Trophoblast cell (in vitro differentiated cells and primary cell): ENCODE data around the gene ABLIM2.
A peak's percentile ranks its signal among the peaks of the same experiment; 100 is the strongest.

Experiments
- DNase-seq, 2 donors: peaks; one replicate each; pipeline ENCODE4 v3.0.0-alpha.2; 2016
- H2AFZ ChIP-seq: 2 replicates; pipeline ENCODE4 v1.6.1; 2013; ENCODE audit warnings: low read length, moderate library complexity, mild to moderate bottlenecking; ENCODE audit not compliant: insufficient read depth, poor library complexity
- H2AK5ac ChIP-seq: 2 replicates; pipeline ENCODE4 v1.6.1; 2013; ENCODE audit warnings: mild to moderate bottlenecking, low read length
- H2BK120ac ChIP-seq: 2 replicates; pipeline ENCODE4 v1.6.1; 2013; ENCODE audit warnings: low read length, mild to moderate bottlenecking, moderate library complexity; ENCODE audit not compliant: insufficient read depth, poor library complexity
- H2BK12ac ChIP-seq: 2 replicates; pipeline ENCODE4 v1.6.1; 2013; ENCODE audit warnings: mild to moderate bottlenecking, low read length, moderate library complexity
- H2BK5ac ChIP-seq: 2 replicates; pipeline ENCODE4 v1.6.1; 2013; ENCODE audit warnings: low read length, low read depth, moderate library complexity, mild to moderate bottlenecking; ENCODE audit not compliant: poor library complexity
- H3K14ac ChIP-seq: 2 replicates; pipeline ENCODE4 v1.6.1; 2013; ENCODE audit warnings: mild to moderate bottlenecking, low read length
- H3K18ac ChIP-seq: 2 replicates; pipeline ENCODE4 v1.6.1; 2013; ENCODE audit warnings: mild to moderate bottlenecking, low read length
- H3K23ac ChIP-seq: 2 replicates; pipeline ENCODE4 v1.6.1; 2013; ENCODE audit warnings: low read length
- H3K27ac ChIP-seq: 2 replicates; pipeline ENCODE4 v1.5.1; 2013; ENCODE audit warnings: low read depth, mild to moderate bottlenecking, inconsistent platforms, low read length, moderate library complexity
- H3K27me3 ChIP-seq: 2 replicates; pipeline ENCODE4 v1.6.1; 2013; ENCODE audit warnings: inconsistent platforms, mild to moderate bottlenecking, low read length, moderate library complexity; ENCODE audit not compliant: insufficient read depth
- H3K36me3 ChIP-seq, 2 experiments: 1 replicate in 1 of 2; 2 replicates in 1 of 2; pipeline ENCODE4 v1.6.1; 2013; ENCODE audit warnings: low read length in 2 of 2, mild to moderate bottlenecking in 2 of 2, moderate library complexity in 1 of 2; ENCODE audit not compliant: insufficient read depth in 2 of 2, control insufficient read depth in 1 of 2
- H3K4ac ChIP-seq: 2 replicates; pipeline ENCODE4 v1.6.1; 2013; ENCODE audit warnings: low read depth, mild to moderate bottlenecking, low read length, moderate library complexity
- H3K4me1 ChIP-seq, 2 experiments: 1 replicate in 1 of 2; 2 replicates in 1 of 2; pipeline ENCODE4 v1.6.1; 2013; ENCODE audit warnings: low read length in 2 of 2, mild to moderate bottlenecking in 2 of 2, moderate library complexity in 1 of 2; ENCODE audit not compliant: insufficient read depth in 2 of 2, control insufficient read depth in 1 of 2
- H3K4me2 ChIP-seq: 2 replicates; pipeline ENCODE4 v1.6.1; 2013; ENCODE audit warnings: inconsistent platforms, mild to moderate bottlenecking, low read length, moderate library complexity
- H3K4me3 ChIP-seq: 2 replicates; pipeline ENCODE4 v1.5.1; 2013; ENCODE audit warnings: mild to moderate bottlenecking, low read depth, low read length, inconsistent platforms
- H3K79me1 ChIP-seq: one replicate; pipeline ENCODE4 v1.6.1; 2013; ENCODE audit warnings: low read length
- H3K79me2 ChIP-seq: 2 replicates; pipeline ENCODE4 v1.6.1; 2013; ENCODE audit warnings: low read length, mild to moderate bottlenecking; ENCODE audit not compliant: control insufficient read depth, insufficient read depth, poor library complexity
- H3K9ac ChIP-seq: 2 replicates; pipeline ENCODE4 v1.6.1; 2013; ENCODE audit warnings: mild to moderate bottlenecking, low read length
- H3K9me3 ChIP-seq: 2 replicates; pipeline ENCODE4 v1.6.1; 2013; ENCODE audit warnings: low read depth, mild to moderate bottlenecking, control low read depth, inconsistent platforms, low read length; ENCODE audit not compliant: insufficient read depth
- H4K12ac ChIP-seq: 2 replicates; pipeline ENCODE4 v1.6.1; 2013; ENCODE audit warnings: low read depth, mild to moderate bottlenecking, low read length, moderate library complexity
- H4K8ac ChIP-seq: 2 replicates; pipeline ENCODE4 v1.6.1; 2013; ENCODE audit warnings: low read depth, mild to moderate bottlenecking, low read length, moderate library complexity
- H4K91ac ChIP-seq: one replicate; pipeline ENCODE4 v1.6.1; 2013; ENCODE audit warnings: low read depth, mild to moderate bottlenecking, low read length, moderate library complexity
- WGBS: extraction: QIAGEN DNeasy Blood & Tissue Kit; methylation state at CpG from one replicate; pipeline ENCODE4 v1.1.7; 2013; ENCODE audit warnings: missing lambda C conversion rate; ENCODE audit not compliant: insufficient read length, insufficient coverage; ENCODE audit errors: extremely low coverage; 5-methylcytosine and 5-hydroxymethylcytosine counted together

Gene ABLIM2

GRCh38 chr4:8171266-8171665 is 12.7 kb upstream of the ABLIM2 start:
- H3K4me1 ChIP-seq, result peaks cover 4 to 5% of the 10 kb centered on the region in 2 experiments
- no peak overlapping the region for H2AK5ac ChIP-seq
- WGBS, result no CpG with 5 or more reads among the region's 7 CpGs
- no peaks in the 10 kb centered on the region for H3K79me2 ChIP-seq
- H3K23ac ChIP-seq, result no peak overlapping the region
- DNase-seq, result no peak
- H3K14ac ChIP-seq, result no peak overlapping the region
- H3K9ac ChIP-seq, result no peak overlapping the region
- no peak overlapping the region for H3K4me3 ChIP-seq
- no peaks in the 10 kb centered on the region for H3K36me3 ChIP-seq
- no peaks in the 10 kb centered on the region for H3K27me3 ChIP-seq
- H3K4ac ChIP-seq, result no peak overlapping the region
- no peak overlapping the region for H3K18ac ChIP-seq
- no peak overlapping the region for H2BK12ac ChIP-seq
- H3K4me2 ChIP-seq, result no peak overlapping the region
- H4K91ac ChIP-seq, result no peak overlapping the region
- no peak overlapping the region for H3K27ac ChIP-seq
- peaks cover 5% of the 10 kb centered on the region for H3K79me1 ChIP-seq
- no peak overlapping the region for H2BK120ac ChIP-seq
- H4K12ac ChIP-seq, result no peak overlapping the region
- H2AFZ ChIP-seq, result no peak overlapping the region
- H2BK5ac ChIP-seq, result no peak overlapping the region
- no peak overlapping the region for H4K8ac ChIP-seq
- H3K9me3 ChIP-seq, result peaks cover 6% of the 10 kb centered on the region

GRCh38 chr4:8170341-8170740 is 11.7 kb upstream of the ABLIM2 start:
- no peak overlapping the region for H3K4me3 ChIP-seq
- H2BK12ac ChIP-seq, result no peak overlapping the region
- H3K79me2 ChIP-seq, result no peaks in the 10 kb centered on the region
- no CpG with 5 or more reads among the region's 11 CpGs for WGBS
- H3K18ac ChIP-seq, result no peak overlapping the region
- no peak overlapping the region for H2BK5ac ChIP-seq
- H3K79me1 ChIP-seq, result peaks cover 5% of the 10 kb centered on the region
- peak overlapping the region; percentile 55 for H4K91ac ChIP-seq
- no peak overlapping the region for H4K8ac ChIP-seq
- H2AK5ac ChIP-seq, result no peak overlapping the region
- no peak overlapping the region for H3K4ac ChIP-seq
- H3K4me2 ChIP-seq, result no peak overlapping the region
- H3K23ac ChIP-seq, result no peak overlapping the region
- no peak overlapping the region for H3K14ac ChIP-seq
- no peak overlapping the region for H3K27ac ChIP-seq
- H3K4me1 ChIP-seq, result peaks cover 4 to 5% of the 10 kb centered on the region in 2 experiments
- H2AFZ ChIP-seq, result no peak overlapping the region
- peaks cover 4% of the 10 kb centered on the region for H3K9me3 ChIP-seq
- H3K36me3 ChIP-seq, result no peaks in the 10 kb centered on the region
- no peak overlapping the region for H3K9ac ChIP-seq
- H3K27me3 ChIP-seq, result no peaks in the 10 kb centered on the region
- no peak overlapping the region for H4K12ac ChIP-seq
- DNase-seq, result peak; percentile 54 to 84
- no peak overlapping the region for H2BK120ac ChIP-seq

GRCh38 chr4:8169763-8170162 is 11.2 kb upstream of the ABLIM2 start:
- no CpG with 5 or more reads among the region's 3 CpGs for WGBS
- Histone ChIP-seq H4K91ac (peak overlapping the region; percentile 32), H3K4ac (no peak overlapping the region), H3K18ac (no peak overlapping the region), H3K4me3 (no peak overlapping the region), H3K9me3 (peaks cover 4% of the 10 kb centered on the region), H3K4me2 (no peak overlapping the region), H2BK12ac (no peak overlapping the region), H3K9ac (no peak overlapping the region), H2BK120ac (no peak overlapping the region), H2AFZ (no peak overlapping the region), H3K14ac (no peak overlapping the region), H3K36me3 (no peaks in the 10 kb centered on the region), H3K4me1 (peaks cover 4 to 5% of the 10 kb centered on the region in 2 experiments), H3K23ac (no peak overlapping the region), H2AK5ac (no peak overlapping the region), H4K8ac (no peak overlapping the region), H4K12ac (no peak overlapping the region), H3K79me1 (peaks cover 5% of the 10 kb centered on the region), H3K27me3 (no peaks in the 10 kb centered on the region), H3K79me2 (no peaks in the 10 kb centered on the region), H2BK5ac (no peak overlapping the region), H3K27ac (no peak overlapping the region)
- no peak for DNase-seq

DNA sequence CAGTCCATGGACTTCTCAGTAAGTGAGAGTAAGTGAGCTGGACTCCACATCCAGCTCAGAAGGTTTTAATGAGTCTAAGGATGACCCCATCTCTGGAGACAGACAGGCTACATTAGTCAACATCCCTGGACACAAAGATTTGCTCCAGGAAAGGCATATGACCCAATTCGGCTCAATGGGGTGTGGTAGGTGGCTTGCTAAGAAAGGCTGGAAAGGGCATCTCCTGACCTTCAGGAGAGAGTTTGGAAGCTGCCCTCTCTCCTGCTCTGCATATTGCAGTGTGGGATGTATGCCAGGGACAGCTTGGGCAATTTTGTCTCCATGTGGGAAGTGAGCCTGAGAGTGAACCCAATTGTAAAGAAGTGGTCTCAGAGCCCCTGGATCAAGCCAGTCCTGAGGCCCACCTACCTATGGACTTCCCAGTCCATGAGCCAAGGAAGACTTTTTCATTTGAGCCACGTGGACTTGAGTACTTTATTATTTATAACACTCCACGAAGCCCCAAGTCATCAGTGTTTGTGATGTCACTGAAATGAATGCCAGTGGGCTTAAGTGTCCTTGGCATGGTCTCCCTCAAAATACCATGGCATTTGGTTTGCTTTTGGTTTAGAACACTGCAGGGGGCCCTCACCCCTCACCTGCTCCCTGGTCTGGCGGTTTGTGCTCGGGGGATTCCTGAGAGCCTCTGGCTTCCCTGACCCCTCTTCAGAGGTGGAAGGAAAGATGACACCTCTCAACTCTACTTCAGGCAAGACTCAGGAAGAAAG is 10.4 kb upstream of the ABLIM2 start:
- Histone ChIP-seq H4K8ac (no peak overlapping the region), H3K79me2 (no peaks in the 10 kb centered on the region), H2BK12ac (no peak overlapping the region), H2BK5ac (no peak overlapping the region), H3K36me3 (no peaks in the 10 kb centered on the region), H3K23ac (no peak overlapping the region), H3K27me3 (no peaks in the 10 kb centered on the region), H3K27ac (no peak overlapping the region), H2BK120ac (no peak overlapping the region), H3K4me2 (no peak overlapping the region), H2AFZ (no peak overlapping the region), H3K4me3 (no peak overlapping the region), H3K4me1 (peaks cover 4 to 5% of the 10 kb centered on the region in 2 experiments), H3K79me1 (peaks cover 5% of the 10 kb centered on the region), H4K91ac (no peak overlapping the region), H3K9me3 (peaks cover 4% of the 10 kb centered on the region), H4K12ac (no peak overlapping the region), H3K14ac (no peak overlapping the region), H3K18ac (no peak overlapping the region), H2AK5ac (no peak overlapping the region), H3K9ac (no peak overlapping the region), H3K4ac (no peak overlapping the region)
- DNase-seq, result no peak
- no CpG with 5 or more reads among the region's 5 CpGs for WGBS
